Ovary (tissue), 3 donors: ENCODE data around the gene CARM1.

ENCODE experiments used
- CTCF ChIP-seq, 3 donors: fragments of 450-650 bp in 2 of 3; fragments of 200-600 bp in 1 of 3; IDR thresholded peaks; one replicate each; pipeline versions ENCODE4 v1.5.1 to v1.8.0; 2016 to 2022; ENCODE audit warnings: antibody characterized with exemption in 3 of 3, mild to moderate bottlenecking in 1 of 3
- EP300 ChIP-seq: sonication (generic); formaldehyde crosslinking; IDR thresholded peaks from one replicate; pipeline ENCODE4 v1.6.1; 2017; ENCODE audit warnings: antibody characterized with exemption
- donor health status: DM: no; HTN: no; CAD: no.

GRCh38 chr19:10923260-10924112, 52.1 kb downstream of the CARM1 start:
- no peak for TF ChIP-seq CTCF (IDR thresholded peaks at IDR 0.05)
- no peak for TF ChIP-seq EP300
